ENCODE data around the gene TNS4.

TNS4 gene

DNA sequence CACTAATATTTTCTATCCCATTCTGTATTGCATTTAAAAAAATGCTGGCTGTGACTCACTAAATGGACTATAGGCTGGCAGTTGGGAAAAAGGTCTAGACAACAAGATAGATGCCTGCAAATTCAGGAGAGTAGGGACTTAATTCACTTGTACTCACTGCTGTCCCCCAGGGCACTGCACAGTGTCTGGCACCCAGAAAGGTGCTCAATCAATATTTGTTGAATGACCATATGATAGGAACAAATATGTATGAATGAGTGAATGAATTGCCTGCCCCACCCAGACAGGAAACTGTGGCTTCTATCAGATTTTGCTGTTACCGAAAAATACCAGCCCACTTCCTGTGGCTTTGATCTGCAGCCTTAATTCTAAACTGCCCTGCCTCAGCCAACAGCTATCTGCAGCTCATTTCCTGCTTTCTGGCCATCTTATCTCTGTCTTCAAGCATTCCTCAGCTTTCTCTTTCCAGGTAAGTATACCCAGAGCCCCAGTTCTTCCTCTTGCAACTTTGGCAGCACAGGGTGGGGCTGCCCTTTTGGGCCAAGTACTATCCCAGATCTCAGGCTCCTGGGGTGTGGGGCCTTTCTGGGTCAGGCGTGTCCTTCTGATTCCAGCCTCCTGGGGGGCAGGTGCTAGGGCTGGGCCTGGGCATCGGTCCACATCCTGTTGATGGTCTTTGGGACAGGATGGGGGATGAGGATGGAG lies 15.3 kb upstream of the TNS4 start:
- DNase-seq, result no peak

GRCh38 chr17:40515491-40516041 lies 14.1 kb upstream of the TNS4 start:
- no peak for DNase-seq

DNA sequence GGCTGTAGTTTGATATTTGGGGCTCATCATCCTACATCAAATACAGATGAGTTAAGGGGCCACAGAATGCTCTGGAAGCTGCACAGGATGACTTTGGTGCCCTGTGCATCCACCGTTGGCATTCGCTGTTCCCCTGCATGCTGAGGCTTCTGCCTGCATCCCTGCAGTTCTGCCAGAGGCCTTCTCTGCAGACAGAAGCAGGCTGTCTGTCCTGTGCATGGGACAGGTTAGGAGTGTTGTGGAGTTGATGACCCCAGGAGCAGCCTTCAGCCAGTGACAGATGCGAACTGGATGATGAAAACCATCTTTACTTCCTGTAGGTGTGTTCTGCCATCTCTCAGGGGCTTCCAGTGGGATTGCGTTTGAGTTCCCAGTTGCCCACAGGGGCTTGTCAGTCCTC lies 13.6 kb upstream of the TNS4 start:
- no peak for DNase-seq

DNA sequence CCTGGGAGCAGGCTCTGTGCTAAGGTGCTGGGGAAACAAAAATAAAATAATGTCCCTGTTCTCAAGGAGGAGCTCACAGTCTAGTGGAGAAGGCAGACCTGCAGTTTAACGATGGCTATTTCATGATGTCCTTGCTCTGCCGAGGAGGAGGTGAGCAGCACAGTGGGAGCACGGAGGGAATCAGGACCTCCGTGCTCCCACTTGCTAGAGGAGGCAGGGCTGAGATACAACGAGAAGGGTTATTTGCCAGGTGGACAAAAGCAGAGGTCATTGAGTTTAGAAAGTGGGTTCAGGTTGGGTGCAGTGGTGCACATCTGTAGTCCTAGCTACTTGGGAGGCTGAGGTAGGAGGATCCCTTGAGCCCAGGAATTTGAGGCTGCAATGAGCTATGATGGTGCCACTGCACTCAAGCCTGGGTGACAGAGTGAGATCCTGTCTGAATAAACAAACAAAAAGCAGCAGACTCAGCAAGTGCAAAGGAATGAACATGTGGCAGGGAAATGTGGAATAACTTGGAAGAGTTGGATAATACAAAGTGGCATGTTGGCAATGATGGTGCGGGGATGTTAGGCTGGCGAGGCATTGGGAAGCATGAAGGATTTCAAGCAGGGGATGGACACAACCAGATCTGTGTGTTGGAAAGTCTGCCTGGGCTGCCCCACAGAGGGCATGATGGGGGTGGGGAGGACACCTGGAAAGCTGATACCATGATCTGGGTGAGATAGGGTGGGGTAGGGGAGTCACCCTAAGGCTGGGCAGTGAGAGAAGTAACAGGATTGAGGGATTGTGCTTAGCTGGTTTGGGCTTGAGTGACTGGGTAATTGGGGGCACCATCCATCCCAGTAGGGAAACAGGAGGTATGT lies 12.8 kb upstream of the TNS4 start:
- no peak for DNase-seq

- no peak for DNase-seq
Observed at GRCh38 chr17:40511667-40512220, 10.3 kb upstream of the TNS4 start.

DNA sequence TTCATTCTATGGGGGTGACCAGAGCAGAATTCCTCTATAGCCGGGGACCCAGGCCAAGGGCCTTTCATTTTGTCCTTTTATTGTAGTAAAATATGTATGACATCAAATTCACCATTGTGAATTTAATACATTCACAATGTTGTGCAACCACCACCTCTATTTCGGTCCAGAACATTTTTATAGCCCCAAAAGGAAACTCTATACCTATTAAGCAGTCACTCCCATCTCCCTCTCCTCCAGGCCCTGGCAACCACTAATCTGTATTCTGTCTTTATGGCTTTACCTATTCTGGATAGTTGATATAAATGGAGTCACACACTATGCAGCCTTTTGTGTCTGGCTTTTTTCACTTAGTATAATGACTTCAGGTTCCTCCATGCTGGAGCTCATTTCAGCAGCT lies 9.7 kb upstream of the TNS4 start:
- no peak for DNase-seq

DNA sequence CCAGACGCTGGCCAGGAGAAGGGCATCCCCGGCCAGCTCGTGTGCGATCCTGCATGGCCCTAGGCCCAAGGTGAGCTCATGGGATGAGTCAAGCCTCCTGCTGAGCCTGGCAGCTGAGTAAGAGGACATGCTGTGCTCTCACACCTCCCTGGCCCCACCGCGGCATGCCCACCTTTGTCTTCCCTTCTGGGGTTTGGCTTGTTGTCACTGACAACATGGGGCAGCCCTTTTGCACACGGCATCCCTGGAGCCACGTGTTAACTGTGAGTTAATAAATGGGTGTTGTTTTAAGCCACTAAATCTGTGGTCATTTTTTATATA lies 8.9 kb upstream of the TNS4 start:
- no peak for DNase-seq

GRCh38 chr17:40509626-40510327 lies 8.4 kb upstream of the TNS4 start:
- no peak for DNase-seq

DNA sequence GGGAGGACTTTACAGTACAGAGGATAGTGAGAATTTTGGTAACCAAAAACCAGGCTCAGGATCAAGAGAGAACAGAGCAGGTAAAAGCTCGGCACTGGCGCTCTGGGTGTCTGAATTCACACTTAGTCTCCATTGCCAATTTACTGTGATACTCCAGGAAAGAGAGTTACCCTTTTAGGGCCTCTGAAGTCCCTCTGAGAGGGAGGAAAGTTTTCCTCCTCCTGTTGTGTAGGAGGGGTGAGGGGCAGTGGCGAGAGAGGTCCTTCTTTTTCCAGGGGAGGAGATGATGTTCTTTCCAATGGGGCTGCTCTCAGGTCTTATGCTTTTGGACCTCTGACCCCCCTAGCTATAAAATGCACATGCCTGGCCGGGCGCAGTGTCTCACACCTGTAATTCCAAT lies 5.4 kb upstream of the TNS4 start:
- no peak for DNase-seq

- no peak for DNase-seq
Observed at GRCh38 chr17:40503154-40503553, 1.7 kb upstream of the TNS4 start.

- no peak for DNase-seq
Observed at GRCh38 chr17:40502716-40503115, 1.3 kb upstream of the TNS4 start.

GRCh38 chr17:40500709-40501108 lies 714 bp downstream of the TNS4 start:
- no peak for DNase-seq

DNA sequence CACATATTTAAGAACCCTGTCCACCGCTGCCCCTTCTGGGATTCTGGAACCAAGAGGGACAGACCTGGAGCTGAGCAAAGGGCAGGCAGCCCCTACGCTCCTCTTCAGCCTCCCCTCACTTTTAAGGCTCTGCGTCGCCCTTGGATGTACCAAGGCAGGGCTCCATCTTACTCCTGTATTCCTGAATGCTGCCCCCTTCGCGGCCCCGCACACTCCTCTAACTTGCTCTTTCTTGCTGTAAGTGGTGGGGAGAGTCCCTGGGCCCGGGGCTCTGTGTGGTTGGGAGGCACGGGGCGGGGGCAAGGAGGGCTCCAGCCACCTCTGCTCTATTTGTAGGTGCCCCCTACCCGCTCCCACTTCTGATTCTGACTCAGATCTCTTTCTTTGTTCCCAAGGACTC lies 1.2 kb downstream of the TNS4 start:
- no peak for DNase-seq

DNA sequence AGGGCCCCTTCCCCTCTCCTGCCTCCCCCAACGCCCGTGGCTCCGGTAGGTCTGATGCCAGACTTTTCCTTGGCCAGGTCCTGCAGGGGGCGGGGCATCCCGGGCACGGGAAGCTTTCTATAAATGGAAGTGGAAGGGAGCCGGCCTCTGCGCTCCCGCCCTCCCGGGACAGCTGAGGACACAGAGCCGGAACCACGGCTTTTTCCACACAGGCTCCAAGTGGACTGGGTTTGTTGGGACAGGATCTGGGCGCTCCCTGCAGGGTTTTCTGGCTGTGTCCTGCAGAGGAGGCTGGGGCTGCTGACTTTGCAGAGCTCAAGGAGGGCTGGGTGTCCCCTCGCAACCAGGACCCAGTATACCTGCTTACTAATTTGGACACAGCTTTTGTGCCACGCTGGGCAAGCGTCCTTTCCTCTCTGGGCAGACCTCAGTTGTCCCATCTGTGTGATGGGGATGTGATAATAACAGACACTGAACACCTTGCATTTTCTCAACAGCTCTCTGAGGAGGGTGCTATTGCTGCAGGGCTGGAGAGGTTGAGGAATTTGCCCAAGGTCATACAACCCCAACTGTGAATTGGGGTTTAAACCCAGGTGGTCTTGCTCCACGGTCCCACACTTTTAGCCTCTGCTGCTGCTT lies 1.8 kb downstream of the TNS4 start:
- DNase-seq, result no peak

DNA sequence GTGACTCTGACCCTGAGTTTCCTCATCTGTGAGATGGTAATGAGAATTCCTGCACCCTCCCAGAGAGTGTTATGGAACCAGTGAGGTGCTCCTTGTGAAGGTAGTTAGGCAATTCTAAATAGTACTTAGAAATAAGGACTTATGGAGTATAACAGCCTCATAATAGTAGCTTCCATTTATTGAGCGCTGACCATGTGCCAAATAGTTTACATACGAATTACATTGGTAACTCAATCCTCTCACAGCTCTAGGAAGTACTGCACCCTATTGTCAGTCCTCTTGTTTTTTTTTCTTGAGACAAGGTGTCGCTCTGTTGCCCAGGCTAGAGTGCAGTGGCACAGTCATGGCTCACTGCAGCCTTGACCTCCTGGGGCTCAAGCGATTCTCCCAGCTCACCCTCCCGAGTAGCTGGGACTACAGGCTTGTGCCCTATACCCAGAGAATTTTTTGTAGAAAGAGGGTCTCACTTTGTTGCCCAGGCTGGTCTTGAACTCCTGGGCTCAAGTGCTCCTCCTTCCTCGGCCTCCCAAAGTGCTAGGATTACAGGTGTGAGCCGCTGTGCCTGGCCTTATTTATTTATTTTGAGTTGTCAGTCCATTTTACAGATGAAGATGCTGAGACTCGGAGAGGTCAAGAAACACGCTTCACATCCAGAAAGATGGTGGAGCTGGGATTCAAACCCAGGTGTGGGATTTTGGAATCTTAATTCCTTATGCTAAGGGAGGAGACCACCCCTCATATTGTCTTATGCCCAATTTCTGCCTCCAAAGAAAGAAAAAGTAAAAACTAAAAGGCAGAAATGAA lies 2.9 kb downstream of the TNS4 start:
- no peak for DNase-seq

GRCh38 chr17:40497695-40498094 lies 3.7 kb downstream of the TNS4 start:
- no peak for DNase-seq

DNA sequence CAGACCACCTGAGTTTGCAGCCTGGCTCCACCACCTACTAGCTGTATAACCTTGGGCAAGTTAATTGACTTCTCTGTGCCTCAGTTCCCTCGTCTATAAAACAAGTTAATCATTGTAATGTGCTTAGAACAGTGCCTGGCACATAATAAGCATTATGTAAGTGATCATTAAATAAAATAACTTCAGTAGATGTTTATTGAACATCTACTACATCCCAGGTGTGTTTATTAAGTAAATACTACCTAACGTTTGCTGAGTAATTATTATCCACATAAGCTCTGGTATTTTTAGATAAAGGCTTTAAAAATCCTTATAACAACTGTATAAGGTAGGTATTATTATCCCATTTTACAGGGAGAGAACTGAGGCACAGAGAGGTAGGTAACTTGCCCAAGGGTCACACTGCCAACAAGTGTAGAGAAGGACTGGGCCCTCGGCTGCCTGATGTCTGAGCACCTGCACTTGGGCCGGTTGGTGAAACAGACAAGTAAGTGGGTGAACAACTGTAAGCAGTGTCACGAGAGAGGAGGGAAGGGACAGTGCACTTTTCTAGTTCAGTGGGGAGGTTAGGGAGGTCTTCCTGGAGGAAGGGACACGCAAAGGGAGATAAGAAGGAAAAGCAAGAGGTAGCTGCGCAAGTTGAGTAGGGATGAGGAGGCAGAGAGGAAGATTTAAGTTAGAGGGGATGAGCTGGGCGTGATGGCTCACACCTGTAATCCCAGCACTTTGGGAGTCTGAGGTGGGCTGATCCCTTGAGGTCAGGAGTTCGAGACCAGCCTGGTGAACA lies 4.6 kb downstream of the TNS4 start:
- no peak for DNase-seq

GRCh38 chr17:40496170-40496569 lies 5.3 kb downstream of the TNS4 start:
- no peak for DNase-seq

DNA sequence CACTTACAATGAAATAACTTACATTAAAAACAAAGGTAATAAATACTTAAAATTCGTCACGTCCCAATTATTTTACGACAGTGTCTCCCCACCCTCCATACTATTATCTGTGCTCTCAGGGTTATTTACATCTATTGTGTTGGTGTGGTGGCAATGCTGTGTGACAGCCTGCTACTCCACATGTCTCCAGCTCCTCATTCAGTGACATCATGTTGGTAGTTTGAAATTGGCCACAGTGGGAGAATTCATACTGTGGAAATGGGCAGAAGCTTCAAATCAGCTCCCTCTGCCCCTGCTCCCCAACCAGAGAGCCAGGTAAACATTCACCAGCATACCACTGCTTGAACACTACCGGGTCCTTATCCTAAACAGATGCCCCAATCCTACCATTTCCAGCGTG lies 6.3 kb downstream of the TNS4 start:
- no peak for DNase-seq

DNA sequence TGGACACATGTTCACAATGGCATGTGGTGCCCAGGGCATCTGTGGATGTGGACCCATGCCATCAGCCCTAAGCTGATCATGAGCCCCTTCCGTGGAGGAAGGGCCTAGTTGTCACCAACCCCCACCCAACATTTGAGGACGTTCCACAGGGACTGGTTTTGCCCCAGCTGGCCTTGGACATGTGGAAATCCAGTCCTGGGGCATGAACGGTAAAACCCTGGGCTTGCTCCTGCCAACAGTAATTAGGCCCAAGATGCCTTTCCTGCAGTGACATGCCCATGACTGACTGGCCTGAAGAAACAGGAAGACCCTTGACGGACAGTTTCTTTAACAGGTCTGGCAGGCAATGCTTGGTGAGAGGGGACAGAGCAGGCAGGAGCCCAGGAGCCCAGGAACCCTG lies 7.7 kb downstream of the TNS4 start:
- DNase-seq, result no peak

GRCh38 chr17:40491486-40491885 lies 9.9 kb downstream of the TNS4 start:
- no peak for DNase-seq

Data from amniotic stem cell (primary cell).